Breast epithelium (tissue), 3 donors: ENCODE measurements around the gene NTSR1.

Experiments used
- CTCF ChIP-seq, 3 donors: fragments of 450-650 bp; IDR thresholded peaks; one replicate each; pipeline ENCODE4 v1.5.1; 2016 to 2017; ENCODE audit warnings: antibody characterized with exemption in 3 of 3, mild to moderate bottlenecking in 3 of 3, moderate library complexity in 3 of 3
- POLR2A ChIP-seq: fragments of 450-650 bp; IDR thresholded peaks from one replicate; pipeline ENCODE4 v1.6.1; 2016; ENCODE audit warnings: antibody characterized with exemption, mild to moderate bottlenecking, moderate library complexity
- POLR2AphosphoS5 ChIP-seq, 3 donors: sonication (generic); formaldehyde crosslinking; IDR thresholded peaks; one replicate each; pipeline ENCODE4 v1.6.1; 2017; ENCODE audit warnings: antibody characterized with exemption in 3 of 3

- TF ChIP-seq CTCF (IDR thresholded peaks at IDR 0.05): no peak
- TF ChIP-seq POLR2A: no peak
- TF ChIP-seq POLR2AphosphoS5 (IDR thresholded peaks at IDR 0.05): no peak
These were observed 25.6 kb upstream of the NTSR1 start for GRCh38 chr20:62682912-62683517.
